HepG2 (cell line): ENCODE data around the gene FETUB.

Experiments
- CC2D1A ChIP-seq: sonication (generic); formaldehyde crosslinking; IDR thresholded peaks from 2 replicates; pipeline ENCODE4 v1.8.1; 2023; ENCODE audit warnings: mild to moderate bottlenecking, missing genetic modification reagents
- FOXA1 ChIP-seq, 2 experiments: fragments of 450-650 bp in 1 of 2; sonication (generic) in 1 of 2; formaldehyde crosslinking in 1 of 2; IDR thresholded peaks; 2 replicates each; pipeline versions ENCODE4 v1.4.0 to v1.6.1; 2016 to 2020; ENCODE audit warnings: missing genetic modification reagents in 1 of 2
- KDM5B ChIP-seq: sonication (generic); formaldehyde crosslinking; IDR thresholded peaks from 2 replicates; pipeline ENCODE4 v1.4.0; 2020; ENCODE audit warnings: missing genetic modification reagents, mild to moderate bottlenecking, borderline replicate concordance
- MYC ChIP-seq: sonication (generic); formaldehyde crosslinking; IDR thresholded peaks from 2 replicates; pipeline ENCODE4 v1.9.0; 2021; ENCODE audit warnings: missing genetic modification reagents, borderline replicate concordance
- NFKB2 ChIP-seq: sonication (generic); formaldehyde crosslinking; IDR thresholded peaks from 2 replicates; pipeline ENCODE4 v1.4.0; 2020; ENCODE audit warnings: missing genetic modification reagents, borderline replicate concordance
- NR2F2 ChIP-seq: IDR thresholded peaks from 2 replicates; pipeline ENCODE4 v1.6.1; 2012; ENCODE audit warnings: low read depth, inconsistent platforms, borderline replicate concordance
- PHF21A ChIP-seq: sonication (generic); formaldehyde crosslinking; IDR thresholded peaks from 2 replicates; pipeline ENCODE4 v1.5.0; 2020; ENCODE audit warnings: mild to moderate bottlenecking, missing genetic modification reagents
- REPIN1 ChIP-seq: sonication (generic); formaldehyde crosslinking; IDR thresholded peaks from 2 replicates; pipeline ENCODE4 v1.8.0; 2022; ENCODE audit warnings: missing genetic modification reagents, low read depth, mild to moderate bottlenecking, borderline replicate concordance
- ZBTB33 ChIP-seq: sonication (generic); formaldehyde crosslinking; IDR thresholded peaks from 2 replicates; pipeline ENCODE4 v1.4.0; 2020; ENCODE audit warnings: missing genetic modification reagents
- ZNF547 ChIP-seq: sonication (generic); formaldehyde crosslinking; IDR thresholded peaks from 2 replicates; pipeline ENCODE4 v1.5.1; 2020; ENCODE audit warnings: mild to moderate bottlenecking, missing genetic modification reagents
- ZNF674 ChIP-seq: sonication (generic); formaldehyde crosslinking; IDR thresholded peaks from 2 replicates; pipeline ENCODE4 v1.5.0; 2020; ENCODE audit warnings: low read depth, mild to moderate bottlenecking, missing genetic modification reagents
- ZNF761 ChIP-seq: sonication (generic); formaldehyde crosslinking; conservative IDR thresholded peaks from 2 replicates; pipeline ENCODE4 v1.4.0; 2020; ENCODE audit warnings: mild to moderate bottlenecking, missing genetic modification reagents
- TF ChIP-seq, protein P1 (sequence below): sonication (generic); formaldehyde crosslinking; IDR thresholded peaks from 2 replicates; pipeline ENCODE4 v1.5.0; 2020; ENCODE audit warnings: mild to moderate bottlenecking, missing genetic modification reagents, borderline replicate concordance
- TF ChIP-seq, protein P2 (sequence below), 2 experiments: IDR thresholded peaks; 2 replicates each; pipeline ENCODE4 v1.6.1; 2011 to 2012; ENCODE audit warnings: low read length in 2 of 2, borderline replicate concordance in 1 of 2, low read depth in 1 of 2, mild to moderate bottlenecking in 1 of 2, moderate library complexity in 1 of 2

GRCh38 chr3:186639778-186640472 lies at the start of gene FETUB:
- TF ChIP-seq NR2F2 (no peak), ZNF674 (CRISPR knock-in tag) (no peak), PHF21A (no peak), ZNF547 (no peak), NFKB2 (CRISPR knock-in tag) (no peak), KDM5B (no peak), FOXA1 (IDR thresholded peaks at IDR 0.05) (no peak), FOXA1 (CRISPR knock-in tag; IDR thresholded peaks at IDR 0.05) (no peak), MYC (CRISPR knock-in tag) (no peak), ZBTB33 (no peak), ZNF761 (CRISPR knock-in tag) (no peak), CC2D1A (CRISPR knock-in tag) (no peak), REPIN1 (CRISPR knock-in tag) (no peak)
- TF ChIP-seq, protein P1, sequence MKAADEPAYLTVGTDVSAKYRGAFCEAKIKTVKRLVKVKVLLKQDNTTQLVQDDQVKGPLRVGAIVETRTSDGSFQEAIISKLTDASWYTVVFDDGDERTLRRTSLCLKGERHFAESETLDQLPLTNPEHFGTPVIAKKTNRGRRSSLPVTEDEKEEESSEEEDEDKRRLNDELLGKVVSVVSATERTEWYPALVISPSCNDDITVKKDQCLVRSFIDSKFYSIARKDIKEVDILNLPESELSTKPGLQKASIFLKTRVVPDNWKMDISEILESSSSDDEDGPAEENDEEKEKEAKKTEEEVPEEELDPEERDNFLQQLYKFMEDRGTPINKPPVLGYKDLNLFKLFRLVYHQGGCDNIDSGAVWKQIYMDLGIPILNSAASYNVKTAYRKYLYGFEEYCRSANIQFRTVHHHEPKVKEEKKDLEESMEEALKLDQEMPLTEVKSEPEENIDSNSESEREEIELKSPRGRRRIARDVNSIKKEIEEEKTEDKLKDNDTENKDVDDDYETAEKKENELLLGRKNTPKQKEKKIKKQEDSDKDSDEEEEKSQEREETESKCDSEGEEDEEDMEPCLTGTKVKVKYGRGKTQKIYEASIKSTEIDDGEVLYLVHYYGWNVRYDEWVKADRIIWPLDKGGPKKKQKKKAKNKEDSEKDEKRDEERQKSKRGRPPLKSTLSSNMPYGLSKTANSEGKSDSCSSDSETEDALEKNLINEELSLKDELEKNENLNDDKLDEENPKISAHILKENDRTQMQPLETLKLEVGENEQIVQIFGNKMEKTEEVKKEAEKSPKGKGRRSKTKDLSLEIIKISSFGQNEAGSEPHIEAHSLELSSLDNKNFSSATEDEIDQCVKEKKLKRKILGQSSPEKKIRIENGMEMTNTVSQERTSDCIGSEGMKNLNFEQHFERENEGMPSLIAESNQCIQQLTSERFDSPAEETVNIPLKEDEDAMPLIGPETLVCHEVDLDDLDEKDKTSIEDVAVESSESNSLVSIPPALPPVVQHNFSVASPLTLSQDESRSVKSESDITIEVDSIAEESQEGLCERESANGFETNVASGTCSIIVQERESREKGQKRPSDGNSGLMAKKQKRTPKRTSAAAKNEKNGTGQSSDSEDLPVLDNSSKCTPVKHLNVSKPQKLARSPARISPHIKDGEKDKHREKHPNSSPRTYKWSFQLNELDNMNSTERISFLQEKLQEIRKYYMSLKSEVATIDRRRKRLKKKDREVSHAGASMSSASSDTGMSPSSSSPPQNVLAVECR: no peak
- TF ChIP-seq, protein P2, sequence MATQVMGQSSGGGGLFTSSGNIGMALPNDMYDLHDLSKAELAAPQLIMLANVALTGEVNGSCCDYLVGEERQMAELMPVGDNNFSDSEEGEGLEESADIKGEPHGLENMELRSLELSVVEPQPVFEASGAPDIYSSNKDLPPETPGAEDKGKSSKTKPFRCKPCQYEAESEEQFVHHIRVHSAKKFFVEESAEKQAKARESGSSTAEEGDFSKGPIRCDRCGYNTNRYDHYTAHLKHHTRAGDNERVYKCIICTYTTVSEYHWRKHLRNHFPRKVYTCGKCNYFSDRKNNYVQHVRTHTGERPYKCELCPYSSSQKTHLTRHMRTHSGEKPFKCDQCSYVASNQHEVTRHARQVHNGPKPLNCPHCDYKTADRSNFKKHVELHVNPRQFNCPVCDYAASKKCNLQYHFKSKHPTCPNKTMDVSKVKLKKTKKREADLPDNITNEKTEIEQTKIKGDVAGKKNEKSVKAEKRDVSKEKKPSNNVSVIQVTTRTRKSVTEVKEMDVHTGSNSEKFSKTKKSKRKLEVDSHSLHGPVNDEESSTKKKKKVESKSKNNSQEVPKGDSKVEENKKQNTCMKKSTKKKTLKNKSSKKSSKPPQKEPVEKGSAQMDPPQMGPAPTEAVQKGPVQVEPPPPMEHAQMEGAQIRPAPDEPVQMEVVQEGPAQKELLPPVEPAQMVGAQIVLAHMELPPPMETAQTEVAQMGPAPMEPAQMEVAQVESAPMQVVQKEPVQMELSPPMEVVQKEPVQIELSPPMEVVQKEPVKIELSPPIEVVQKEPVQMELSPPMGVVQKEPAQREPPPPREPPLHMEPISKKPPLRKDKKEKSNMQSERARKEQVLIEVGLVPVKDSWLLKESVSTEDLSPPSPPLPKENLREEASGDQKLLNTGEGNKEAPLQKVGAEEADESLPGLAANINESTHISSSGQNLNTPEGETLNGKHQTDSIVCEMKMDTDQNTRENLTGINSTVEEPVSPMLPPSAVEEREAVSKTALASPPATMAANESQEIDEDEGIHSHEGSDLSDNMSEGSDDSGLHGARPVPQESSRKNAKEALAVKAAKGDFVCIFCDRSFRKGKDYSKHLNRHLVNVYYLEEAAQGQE (IDR thresholded peaks at IDR 0.05; ENCODE audit: borderline replicate concordance in 1 of 2, low read depth in 1 of 2, low read length in 2 of 2): no peak
